ENCODE data around the gene TIMELESS. TPM values are rescaled to one million over a fixed set of nuclear protein-coding genes. Genes with fewer than 3 reads are reported as not detected.
"Not testable (repeated sequence)": the region's sequence is repeated elsewhere in the genome, so short reads cannot be mapped to it uniquely, and the experiment has no call there.

The TIMELESS gene, protein sequence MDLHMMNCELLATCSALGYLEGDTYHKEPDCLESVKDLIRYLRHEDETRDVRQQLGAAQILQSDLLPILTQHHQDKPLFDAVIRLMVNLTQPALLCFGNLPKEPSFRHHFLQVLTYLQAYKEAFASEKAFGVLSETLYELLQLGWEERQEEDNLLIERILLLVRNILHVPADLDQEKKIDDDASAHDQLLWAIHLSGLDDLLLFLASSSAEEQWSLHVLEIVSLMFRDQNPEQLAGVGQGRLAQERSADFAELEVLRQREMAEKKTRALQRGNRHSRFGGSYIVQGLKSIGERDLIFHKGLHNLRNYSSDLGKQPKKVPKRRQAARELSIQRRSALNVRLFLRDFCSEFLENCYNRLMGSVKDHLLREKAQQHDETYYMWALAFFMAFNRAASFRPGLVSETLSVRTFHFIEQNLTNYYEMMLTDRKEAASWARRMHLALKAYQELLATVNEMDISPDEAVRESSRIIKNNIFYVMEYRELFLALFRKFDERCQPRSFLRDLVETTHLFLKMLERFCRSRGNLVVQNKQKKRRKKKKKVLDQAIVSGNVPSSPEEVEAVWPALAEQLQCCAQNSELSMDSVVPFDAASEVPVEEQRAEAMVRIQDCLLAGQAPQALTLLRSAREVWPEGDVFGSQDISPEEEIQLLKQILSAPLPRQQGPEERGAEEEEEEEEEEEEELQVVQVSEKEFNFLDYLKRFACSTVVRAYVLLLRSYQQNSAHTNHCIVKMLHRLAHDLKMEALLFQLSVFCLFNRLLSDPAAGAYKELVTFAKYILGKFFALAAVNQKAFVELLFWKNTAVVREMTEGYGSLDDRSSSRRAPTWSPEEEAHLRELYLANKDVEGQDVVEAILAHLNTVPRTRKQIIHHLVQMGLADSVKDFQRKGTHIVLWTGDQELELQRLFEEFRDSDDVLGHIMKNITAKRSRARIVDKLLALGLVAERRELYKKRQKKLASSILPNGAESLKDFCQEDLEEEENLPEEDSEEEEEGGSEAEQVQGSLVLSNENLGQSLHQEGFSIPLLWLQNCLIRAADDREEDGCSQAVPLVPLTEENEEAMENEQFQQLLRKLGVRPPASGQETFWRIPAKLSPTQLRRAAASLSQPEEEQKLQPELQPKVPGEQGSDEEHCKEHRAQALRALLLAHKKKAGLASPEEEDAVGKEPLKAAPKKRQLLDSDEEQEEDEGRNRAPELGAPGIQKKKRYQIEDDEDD
- total RNA-seq = 1 to 10 TPM; 1.9 to 4.6 (median 2.5) TPM

DNA sequence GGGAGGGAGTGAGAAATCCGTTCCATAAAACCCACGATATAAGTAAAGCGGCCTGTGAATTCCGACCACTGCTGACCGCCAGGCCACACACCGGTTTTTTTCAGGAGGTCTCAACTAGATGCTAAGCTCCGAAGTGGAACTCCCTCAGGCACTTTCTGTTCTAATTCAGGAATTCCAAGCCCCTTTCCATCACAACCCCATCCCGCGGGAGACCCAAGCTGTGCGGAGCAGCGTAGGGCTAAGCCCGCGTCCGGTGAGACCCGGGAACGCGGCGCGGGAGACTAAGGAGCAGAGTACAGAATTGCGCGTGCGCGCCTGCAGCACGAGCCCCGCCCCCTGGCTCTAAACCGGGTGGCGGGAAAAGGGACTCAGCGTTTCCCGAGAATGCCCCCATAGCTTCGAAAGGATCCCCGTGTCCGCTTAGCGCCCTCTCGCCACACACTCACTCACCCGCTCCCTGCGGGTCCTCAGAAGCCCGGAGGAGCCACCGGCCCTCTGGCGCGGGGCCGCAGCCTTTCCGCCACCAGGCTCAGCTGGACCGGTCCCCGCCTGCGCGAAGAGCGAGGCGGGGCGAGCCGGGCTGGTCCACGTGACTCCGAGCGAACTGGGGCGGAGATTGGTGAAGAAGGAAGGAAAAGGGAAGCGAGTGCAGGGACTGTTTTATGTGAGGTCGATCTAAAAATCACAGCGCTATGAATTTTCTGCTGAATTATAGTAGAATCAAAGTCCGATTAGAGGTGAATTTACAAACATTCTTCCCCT is at the start of gene TIMELESS:
TSS of gene TIMELESS (minus strand) at position 567 of the 762 bp plus-strand sequence. CDS start 15,256 bp downstream, outside the sequence.
- Histone ChIP-seq H3K4me1 (peaks cover 6 to 8% of the 10 kb centered on the region in 2 donors), H3K9me3 (no peaks in the 10 kb centered on the region), H3K27ac (peak within 1 kb of the TSS; percentile 84 to 92 (median 88)), H3K36me3 (no peaks in the 10 kb centered on the region), H3K4me3 (peak within 1 kb of the TSS; percentile 75 to 83 (median 82)), H3K27me3 (no peaks in the 10 kb centered on the region)
- DNase-seq (peak; percentile 77 to 85), ATAC-seq (peak; percentile 98 to 99)
- peak; percentile 47 to 57 for TF ChIP-seq POLR2A (IDR thresholded peaks at IDR 0.05)
- TF ChIP-seq CTCF (IDR thresholded peaks at IDR 0.05 in 4 of 5, conservative IDR thresholded peaks at IDR 0.05 in 1 of 5) = peak in 2 of 5 experiments; percentile 15 to 25
- intact Hi-C loops (cut with DNase I; ENCODE audit: low total_unique reads) = loop anchor here (1.0 to 5.0 kb wide), 3 partner anchors 19 to 332 kb away; partner anchors contain the start of genes RPL41, SPRYD4, STAT2 and ZC3H10
- in situ Hi-C loops (cut with MboI; ENCODE audit: low sequenced_read_pairs in 4 of 4) = no loop called here

GRCh38 chr12:56498126-56498902 is 49.1 kb upstream of the TIMELESS start:
- H3K27me3 ChIP-seq; intact Hi-C loops (cut with DNase I; ENCODE audit: low total_unique reads); ATAC-seq; H3K36me3 ChIP-seq; in situ Hi-C loops (cut with MboI; ENCODE audit: low sequenced_read_pairs in 4 of 4); H3K4me3 ChIP-seq; DNase-seq; H3K27ac ChIP-seq; H3K4me1 ChIP-seq; H3K9me3 ChIP-seq: not testable (repeated sequence)

- H3K27me3 ChIP-seq; ATAC-seq; H3K4me3 ChIP-seq; H3K27ac ChIP-seq; H3K4me1 ChIP-seq; in situ Hi-C loops (cut with MboI; ENCODE audit: low sequenced_read_pairs in 4 of 4); intact Hi-C loops (cut with DNase I; ENCODE audit: low total_unique reads); H3K36me3 ChIP-seq; H3K9me3 ChIP-seq: not testable (repeated sequence)
- peak in 2 of 5 experiments; percentile 31 to 43 for TF ChIP-seq CTCF (IDR thresholded peaks at IDR 0.05 in 4 of 5, conservative IDR thresholded peaks at IDR 0.05 in 1 of 5)
- DNase-seq = peak in 1 of 2 donors; percentile 50
Measured at GRCh38 chr12:56496704-56497103, 47.5 kb upstream of the TIMELESS start.

DNA sequence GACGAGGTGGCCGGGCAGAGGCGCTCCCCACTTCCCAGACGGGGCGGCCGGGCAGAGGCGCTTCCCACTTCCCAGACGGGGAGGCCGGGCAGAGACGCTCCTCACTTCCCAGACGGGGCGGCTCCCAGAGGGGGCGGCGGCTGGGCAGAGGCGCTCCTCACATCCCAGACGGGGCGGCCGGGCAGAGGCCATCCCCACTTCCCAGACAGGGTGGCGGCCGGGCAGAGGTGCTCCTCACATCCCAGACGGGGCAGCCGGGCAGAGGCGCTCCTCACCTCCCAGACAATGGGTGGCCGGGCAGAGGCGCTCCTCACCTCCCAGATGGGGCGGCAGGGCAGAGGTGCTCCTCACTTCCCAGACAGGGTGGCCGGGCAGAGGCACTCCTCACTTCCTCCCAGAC is 45.3 kb upstream of the TIMELESS start:
- DNase-seq; H3K4me1 ChIP-seq; intact Hi-C loops (cut with DNase I; ENCODE audit: low total_unique reads); in situ Hi-C loops (cut with MboI; ENCODE audit: low sequenced_read_pairs in 4 of 4); H3K27ac ChIP-seq; H3K4me3 ChIP-seq; ATAC-seq; H3K36me3 ChIP-seq; H3K9me3 ChIP-seq: not testable (repeated sequence)
- peaks cover 15 to 27% (median 22%) of the 10 kb centered on the region in 3 donors for H3K27me3 ChIP-seq

GRCh38 chr12:56494106-56494415 is 44.8 kb upstream of the TIMELESS start:
- H3K27ac ChIP-seq; H3K36me3 ChIP-seq; H3K9me3 ChIP-seq; in situ Hi-C loops (cut with MboI; ENCODE audit: low sequenced_read_pairs in 4 of 4); H3K4me1 ChIP-seq; DNase-seq; H3K4me3 ChIP-seq; intact Hi-C loops (cut with DNase I; ENCODE audit: low total_unique reads); ATAC-seq: not testable (repeated sequence)
- peaks cover 16 to 31% (median 25%) of the 10 kb centered on the region in 3 donors for H3K27me3 ChIP-seq

GRCh38 chr12:56493409-56494105 is 44.3 kb upstream of the TIMELESS start:
- in situ Hi-C loops (cut with MboI; ENCODE audit: low sequenced_read_pairs in 4 of 4); H3K27ac ChIP-seq; H3K4me1 ChIP-seq; intact Hi-C loops (cut with DNase I; ENCODE audit: low total_unique reads); H3K4me3 ChIP-seq; H3K9me3 ChIP-seq; ATAC-seq; H3K36me3 ChIP-seq; DNase-seq: not testable (repeated sequence)
- peaks cover 16 to 36% (median 28%) of the 10 kb centered on the region in 3 donors for H3K27me3 ChIP-seq

Data from gastrocnemius medialis (tissue), 4 donors.